Neural progenitor cell (in vitro differentiated cells): ENCODE measurements around the gene SIVA1.

ENCODE experiments used
- CTCF ChIP-seq: fragments of 200-600 bp; sonication (generic); IDR thresholded peaks from 2 replicates; pipeline ENCODE4 v1.5.1; 2017; ENCODE audit warnings: antibody characterized with exemption, mild to moderate bottlenecking
- EZH2 ChIP-seq: fragments of 200-600 bp; sonication (generic); IDR thresholded peaks from 2 replicates; pipeline ENCODE4 v1.6.1; 2017; ENCODE audit warnings: antibody characterized with exemption, mild to moderate bottlenecking, moderate library complexity
- EZH2phosphoT487 ChIP-seq: fragments of 200-600 bp; sonication (generic); IDR thresholded peaks from 2 replicates; pipeline ENCODE4 v1.6.1; 2017; ENCODE audit warnings: antibody characterized with exemption

DNA sequence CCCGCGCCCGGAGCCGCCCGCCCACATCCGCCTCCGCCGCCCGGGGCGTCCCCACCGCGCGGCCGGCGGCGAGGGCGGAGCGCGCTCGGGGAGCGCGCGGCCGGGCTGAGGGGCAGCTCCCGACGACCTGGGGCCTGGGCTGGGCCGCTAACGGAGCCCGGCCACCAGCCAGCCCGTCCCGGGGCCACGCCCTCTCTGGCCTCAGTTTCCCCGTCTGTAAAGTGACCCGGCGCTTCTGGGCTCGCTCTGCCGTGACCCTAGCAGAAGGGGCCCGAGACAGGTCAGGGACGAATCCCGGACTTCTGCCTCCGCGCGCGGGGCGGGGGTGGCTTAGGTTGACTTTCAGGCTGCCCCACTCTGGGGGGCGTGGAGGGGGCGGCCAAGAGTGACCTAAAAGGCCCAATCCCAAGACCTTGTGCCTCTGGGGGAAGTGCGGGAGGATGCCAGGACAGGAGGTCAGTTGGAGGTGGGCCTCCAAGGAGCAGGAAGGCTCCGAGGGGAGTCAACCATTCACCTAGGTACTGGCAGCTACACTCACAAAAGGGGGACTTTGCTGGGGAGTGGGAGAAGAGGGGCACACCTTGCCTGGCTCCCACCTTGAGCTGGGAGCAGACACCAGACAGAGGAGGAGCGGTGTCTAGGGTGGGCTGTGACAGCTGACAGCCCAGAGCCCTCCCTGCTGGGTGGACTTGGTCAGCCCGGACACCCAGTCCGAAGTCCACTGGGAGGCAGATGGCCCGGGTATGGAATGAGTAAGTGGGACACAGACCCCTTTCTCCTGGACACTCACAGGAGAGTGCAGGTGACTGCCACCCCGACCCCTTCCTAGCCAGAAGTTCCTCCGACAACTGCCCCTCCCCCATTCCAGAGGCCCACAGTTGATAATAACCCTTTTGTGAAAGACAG is 43.1 kb downstream of the SIVA1 start:
- TF ChIP-seq CTCF = no peak
- no peak for TF ChIP-seq EZH2
- no peak for TF ChIP-seq EZH2phosphoT487
